ENCODE results near the gene ASTN2.

Gene ASTN2

DNA sequence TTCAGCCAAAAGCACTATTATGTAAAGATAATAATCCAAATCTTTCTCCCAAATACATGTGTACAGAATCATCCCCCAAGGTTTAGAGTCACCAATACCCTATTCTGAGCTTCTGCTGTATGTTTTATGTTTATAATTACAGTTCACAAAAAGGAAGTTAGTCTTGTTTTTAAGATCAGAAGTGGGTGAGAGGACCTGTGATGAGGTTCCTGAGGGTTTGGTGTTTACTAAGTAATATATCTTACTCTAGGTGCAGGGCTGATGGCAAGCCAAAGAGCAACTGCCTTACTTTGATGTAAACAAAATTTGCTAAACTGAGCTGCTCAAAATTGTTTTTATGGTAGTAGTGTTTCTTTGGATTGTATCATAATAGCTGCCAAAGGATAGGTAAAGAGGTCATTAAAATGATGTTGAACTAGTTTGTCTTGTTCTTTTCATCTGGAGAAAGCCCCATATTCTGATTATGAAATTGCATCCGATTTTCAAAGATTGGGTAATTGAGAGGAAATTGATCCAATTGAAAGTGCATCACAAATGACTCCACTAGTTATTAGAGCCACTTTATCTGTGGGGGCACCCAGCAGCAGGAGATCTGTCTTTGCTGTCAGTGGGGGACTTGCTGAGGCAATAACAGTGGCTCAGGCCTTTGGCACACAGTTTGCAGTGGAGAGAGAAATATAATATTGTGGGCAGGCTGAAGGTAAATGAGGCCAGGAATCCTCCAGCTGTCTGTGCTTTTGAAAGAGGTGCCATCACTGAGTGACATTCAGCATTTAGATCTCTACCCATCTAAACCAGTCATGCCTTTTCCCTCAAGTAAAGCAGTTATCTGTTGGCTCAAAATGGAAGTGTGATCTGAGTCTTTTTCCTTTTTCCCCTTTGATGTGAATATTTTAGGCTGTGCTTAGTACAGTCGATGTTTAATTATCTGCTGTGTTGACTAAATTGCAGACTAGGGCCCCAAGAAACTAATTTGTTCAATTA is 713.7 kb downstream of the ASTN2 start:
- DNase-seq (ENCODE audit: low spot score), result no peak
- TF ChIP-seq, protein P1, sequence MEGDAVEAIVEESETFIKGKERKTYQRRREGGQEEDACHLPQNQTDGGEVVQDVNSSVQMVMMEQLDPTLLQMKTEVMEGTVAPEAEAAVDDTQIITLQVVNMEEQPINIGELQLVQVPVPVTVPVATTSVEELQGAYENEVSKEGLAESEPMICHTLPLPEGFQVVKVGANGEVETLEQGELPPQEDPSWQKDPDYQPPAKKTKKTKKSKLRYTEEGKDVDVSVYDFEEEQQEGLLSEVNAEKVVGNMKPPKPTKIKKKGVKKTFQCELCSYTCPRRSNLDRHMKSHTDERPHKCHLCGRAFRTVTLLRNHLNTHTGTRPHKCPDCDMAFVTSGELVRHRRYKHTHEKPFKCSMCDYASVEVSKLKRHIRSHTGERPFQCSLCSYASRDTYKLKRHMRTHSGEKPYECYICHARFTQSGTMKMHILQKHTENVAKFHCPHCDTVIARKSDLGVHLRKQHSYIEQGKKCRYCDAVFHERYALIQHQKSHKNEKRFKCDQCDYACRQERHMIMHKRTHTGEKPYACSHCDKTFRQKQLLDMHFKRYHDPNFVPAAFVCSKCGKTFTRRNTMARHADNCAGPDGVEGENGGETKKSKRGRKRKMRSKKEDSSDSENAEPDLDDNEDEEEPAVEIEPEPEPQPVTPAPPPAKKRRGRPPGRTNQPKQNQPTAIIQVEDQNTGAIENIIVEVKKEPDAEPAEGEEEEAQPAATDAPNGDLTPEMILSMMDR (IDR thresholded peaks at IDR 0.05; ENCODE audit: extremely low read depth, insufficient read depth, missing control alignments), result no peak
- in situ Hi-C loops (cut with MboI; ENCODE audit: low pct_unique_long_range_greater_than_20kb, low sequenced_read_pairs, unreplicated experiment), result no loop called here

DNA sequence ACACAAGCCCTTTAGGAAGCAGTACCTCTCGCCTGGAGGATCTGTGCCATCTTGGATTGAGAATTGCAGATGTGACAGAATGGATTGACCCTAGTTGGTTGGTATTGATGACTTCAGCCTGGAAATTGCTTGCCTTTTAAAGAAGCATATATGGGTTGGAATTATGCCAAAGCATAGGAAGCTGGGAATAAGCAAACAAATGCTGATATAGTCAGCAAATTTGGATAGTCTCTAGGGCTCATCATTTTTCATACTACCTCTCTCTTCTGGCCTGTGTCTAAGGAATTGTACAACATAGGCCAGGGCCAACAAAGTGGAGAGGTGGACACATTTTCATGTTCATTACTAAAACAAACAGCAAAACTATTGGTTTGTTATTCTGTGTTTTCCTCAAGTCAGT is 714.6 kb downstream of the ASTN2 start:
- in situ Hi-C loops (cut with MboI; ENCODE audit: low pct_unique_long_range_greater_than_20kb, low sequenced_read_pairs, unreplicated experiment), result no loop called here

GRCh38 chr9:116697887-116698286 is 717.0 kb downstream of the ASTN2 start:
- no peak for DNase-seq (ENCODE audit: low spot score)
- in situ Hi-C loops (cut with MboI; ENCODE audit: low pct_unique_long_range_greater_than_20kb, low sequenced_read_pairs, unreplicated experiment), result no loop called here
- TF ChIP-seq, protein P1 (IDR thresholded peaks at IDR 0.05; ENCODE audit: extremely low read depth, insufficient read depth, missing control alignments), result no peak

More for the DNA sequence above, 714.6 kb downstream of the ASTN2 start:
- TF ChIP-seq, protein P1 (IDR thresholded peaks at IDR 0.05; ENCODE audit: extremely low read depth, insufficient read depth, missing control alignments), result no peak
- DNase-seq (ENCODE audit: low spot score), result no peak

- TF ChIP-seq, protein P1 (IDR thresholded peaks at IDR 0.05; ENCODE audit: extremely low read depth, insufficient read depth, missing control alignments), result no peak
- in situ Hi-C loops (cut with MboI; ENCODE audit: low pct_unique_long_range_greater_than_20kb, low sequenced_read_pairs, unreplicated experiment), result no loop called here
- no peak for DNase-seq (ENCODE audit: low spot score)
These were observed 717.5 kb downstream of the ASTN2 start for GRCh38 chr9:116697362-116697761.

DNA sequence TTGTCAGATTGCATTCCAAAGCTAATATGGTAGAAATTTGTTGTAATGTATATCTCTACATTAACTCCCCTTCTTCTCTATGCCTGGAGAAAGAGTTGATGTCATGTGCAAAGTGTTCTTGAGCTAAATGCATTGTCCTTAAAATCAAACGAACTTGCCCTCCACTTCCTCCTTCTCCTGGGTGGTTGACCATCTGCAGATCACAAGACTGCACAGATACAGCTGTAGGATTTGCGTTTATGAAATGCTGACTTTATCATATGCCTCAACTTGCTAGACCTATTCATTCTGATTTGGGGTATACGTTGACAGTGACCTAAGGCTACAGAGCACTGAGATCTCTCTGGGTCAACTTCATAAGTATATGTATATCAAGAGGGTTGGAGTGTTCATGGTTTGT is 719.4 kb downstream of the ASTN2 start:
- DNase-seq (ENCODE audit: low spot score), result no peak
- in situ Hi-C loops (cut with MboI; ENCODE audit: low pct_unique_long_range_greater_than_20kb, low sequenced_read_pairs, unreplicated experiment), result no loop called here

GRCh38 chr9:116694785-116695291 is 720.0 kb downstream of the ASTN2 start:
- DNase-seq (ENCODE audit: low spot score), result no peak
- in situ Hi-C loops (cut with MboI; ENCODE audit: low pct_unique_long_range_greater_than_20kb, low sequenced_read_pairs, unreplicated experiment), result no loop called here

More for the DNA sequence above, 719.4 kb downstream of the ASTN2 start:
- TF ChIP-seq, protein P1 (IDR thresholded peaks at IDR 0.05; ENCODE audit: extremely low read depth, insufficient read depth, missing control alignments), result no peak

More at GRCh38 chr9:116694785-116695291, 720.0 kb downstream of the ASTN2 start:
- TF ChIP-seq, protein P1 (IDR thresholded peaks at IDR 0.05; ENCODE audit: extremely low read depth, insufficient read depth, missing control alignments), result no peak

All from GM13977 (cell line).